Measurements from ENCODE around the gene ICOSLG.
"Not testable (repeated sequence)": the region's sequence is repeated elsewhere in the genome, so short reads cannot be mapped to it uniquely, and the experiment has no call there.

Gene ICOSLG

DNA sequence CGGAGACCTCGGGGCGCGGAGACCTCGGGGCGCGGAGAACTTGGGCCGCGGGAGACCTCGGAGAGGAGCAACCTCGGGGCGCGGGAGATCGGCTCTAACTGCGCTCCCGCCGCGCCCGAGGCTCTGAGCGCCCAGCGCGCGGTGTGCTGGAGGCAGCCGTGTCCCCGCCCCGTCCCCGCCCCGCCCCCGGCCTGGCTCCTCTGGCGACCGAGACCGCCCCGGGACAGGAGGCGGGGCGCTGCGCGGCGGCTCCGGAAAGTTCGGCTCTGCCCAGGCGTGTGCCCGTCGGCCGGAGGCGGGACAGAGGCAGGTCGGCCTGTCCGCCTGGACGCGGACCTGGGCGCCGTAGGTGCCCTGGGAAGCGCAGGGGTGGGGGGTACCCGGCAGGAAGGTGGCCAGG is at the start of gene ICOSLG:
Gene ICOSLG, minus strand, starts transcription at position 102 of the 400 bp plus-strand sequence. CDS start 126 bp downstream, outside the sequence.
- H3K4me3 ChIP-seq (ENCODE audit: control insufficient read depth, low read depth, low read length), result not testable (repeated sequence)

GRCh38 chr21:44289381-44290010 is 48.8 kb upstream of the ICOSLG start:
- H3K4me3 ChIP-seq (ENCODE audit: control insufficient read depth, low read depth, low read length), result no peak overlapping the region
- no peak for TF ChIP-seq CTCF (conservative IDR thresholded peaks at IDR 0.05; ENCODE audit: control insufficient read depth, insufficient read depth, low read depth, low read length)
- DNase-seq (ENCODE audit: low read depth), result no peak

More for the DNA sequence above, at the start of gene ICOSLG:
- not testable (repeated sequence) for DNase-seq (ENCODE audit: low read depth)

- DNase-seq (ENCODE audit: low read depth), result no peak
- no peak for TF ChIP-seq CTCF (conservative IDR thresholded peaks at IDR 0.05; ENCODE audit: control insufficient read depth, insufficient read depth, low read depth, low read length)
- H3K4me3 ChIP-seq (ENCODE audit: control insufficient read depth, low read depth, low read length), result no peak overlapping the region
These were observed 47.7 kb upstream of the ICOSLG start for GRCh38 chr21:44288251-44289110.

- H3K4me3 ChIP-seq (ENCODE audit: control insufficient read depth, low read depth, low read length), result no peak overlapping the region
- DNase-seq (ENCODE audit: low read depth), result no peak
- no peak for TF ChIP-seq CTCF (conservative IDR thresholded peaks at IDR 0.05; ENCODE audit: control insufficient read depth, insufficient read depth, low read depth, low read length)
These were observed 46.2 kb upstream of the ICOSLG start for GRCh38 chr21:44286716-44287632.

- no peak for DNase-seq (ENCODE audit: low read depth)
- TF ChIP-seq CTCF (conservative IDR thresholded peaks at IDR 0.05; ENCODE audit: control insufficient read depth, insufficient read depth, low read depth, low read length), result no peak
- no peak overlapping the region for H3K4me3 ChIP-seq (ENCODE audit: control insufficient read depth, low read depth, low read length)
These were observed 45.5 kb upstream of the ICOSLG start for GRCh38 chr21:44286086-44286715.

DNA sequence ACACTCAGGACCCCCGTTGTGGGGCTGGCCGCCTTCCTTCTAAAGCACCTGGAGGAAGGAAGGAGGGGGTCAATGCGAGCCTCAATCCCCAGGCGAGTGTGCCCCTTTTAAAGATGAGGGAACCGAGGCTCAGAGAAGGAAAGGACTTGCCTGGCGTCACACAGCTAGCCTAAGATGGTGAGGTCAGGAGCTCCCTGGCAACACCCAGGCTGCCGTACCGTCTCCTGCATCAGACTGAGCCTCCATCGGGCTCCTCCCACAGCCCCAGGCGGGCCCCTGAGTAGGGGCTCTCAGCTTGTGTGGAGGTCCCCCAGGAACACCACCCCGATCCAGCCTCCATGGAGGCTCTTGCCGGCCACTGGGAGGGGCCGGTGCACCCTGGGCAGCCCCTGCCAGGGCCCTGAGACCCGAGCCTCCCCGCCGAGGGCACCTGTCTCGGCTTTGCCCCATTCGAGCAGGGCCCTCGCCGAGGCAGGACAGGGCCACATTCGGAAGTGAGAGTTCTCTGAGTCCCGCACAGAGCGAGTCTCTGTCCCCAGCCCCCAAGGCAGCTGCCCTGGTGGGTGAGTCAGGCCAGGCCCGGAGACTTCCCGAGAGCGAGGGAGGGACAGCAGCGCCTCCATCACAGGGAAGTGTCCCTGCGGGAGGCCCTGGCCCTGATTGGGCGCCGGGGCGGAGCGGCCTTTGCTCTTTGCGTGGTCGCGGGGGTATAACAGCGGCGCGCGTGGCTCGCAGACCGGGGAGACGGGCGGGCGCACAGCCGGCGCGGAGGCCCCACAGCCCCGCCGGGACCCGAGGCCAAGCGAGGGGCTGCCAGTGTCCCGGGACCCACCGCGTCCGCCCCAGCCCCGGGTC is 44.6 kb upstream of the ICOSLG start, which contains the start of gene AIRE:
Gene AIRE, plus strand, starts transcription at position 739 of the 855 bp plus-strand sequence. CDS start 131 bp downstream, outside the sequence.
- DNase-seq (ENCODE audit: low read depth), result no peak
- no peak within 1 kb of the TSS for H3K4me3 ChIP-seq (ENCODE audit: control insufficient read depth, low read depth, low read length)
- no peak for TF ChIP-seq CTCF (conservative IDR thresholded peaks at IDR 0.05; ENCODE audit: control insufficient read depth, insufficient read depth, low read depth, low read length)
